Stomach (tissue), 9 donors: ENCODE results near the gene NADK. TPM values are rescaled to one million over a fixed set of nuclear protein-coding genes. Genes with fewer than 3 reads are reported as not detected.

ENCODE experiments used
- DNase-seq, 2 donors: peaks; one replicate each; pipeline versions ENCODE4 v3.0.0 to v3.0.0-alpha.2; 2013 to 2019
- H3K27ac ChIP-seq, 5 donors: fragments of 200-600 bp in 4 of 5; sonication (generic) in 4 of 5; one replicate each; pipeline ENCODE4 v1.5.1; 2013 to 2019; ENCODE audit warnings: mild to moderate bottlenecking in 1 of 5, moderate library complexity in 1 of 5
- H3K27me3 ChIP-seq, 3 donors: fragments of 200-600 bp; sonication (generic); one replicate each; pipeline ENCODE4 v1.5.1; 2017 to 2019; ENCODE audit warnings: mixed run types in 1 of 3
- H3K36me3 ChIP-seq, 4 donors: fragments of 200-600 bp; sonication (generic); 1 replicate in 3 of 4; 2 replicates in 1 of 4; pipeline ENCODE4 v1.5.1; 2016 to 2019
- H3K4me1 ChIP-seq, 4 donors: fragments of 200-600 bp; sonication (generic); one replicate each; pipeline ENCODE4 v1.5.1; 2016 to 2019
- H3K4me3 ChIP-seq, 4 donors: fragments of 200-600 bp; sonication (generic) in 3 of 4; one replicate each; pipeline ENCODE4 v1.5.1; 2016 to 2019; ENCODE audit warnings: mild to moderate bottlenecking in 1 of 4
- H3K9me3 ChIP-seq, 4 donors: fragments of 200-600 bp; sonication (generic); one replicate each; pipeline ENCODE4 v1.5.1; 2016 to 2019
- CTCF ChIP-seq, 7 experiments: fragments of 450-650 bp in 4 of 7; fragments of 200-600 bp in 3 of 7; sonication (generic) in 3 of 7; IDR thresholded peaks; one replicate each; pipeline ENCODE4 v1.5.1; 2016 to 2019; ENCODE audit warnings: antibody characterized with exemption in 7 of 7, control low read depth in 2 of 7, mild to moderate bottlenecking in 1 of 7
- EP300 ChIP-seq: sonication (generic); formaldehyde crosslinking; IDR thresholded peaks from one replicate; pipeline ENCODE4 v1.6.1; 2017; ENCODE audit warnings: antibody characterized with exemption
- POLR2A ChIP-seq, 4 donors: fragments of 450-650 bp; IDR thresholded peaks; one replicate each; pipeline ENCODE4 v1.6.1; 2016; ENCODE audit warnings: antibody characterized with exemption in 4 of 4, control low read depth in 2 of 4, mild to moderate bottlenecking in 1 of 4, moderate library complexity in 1 of 4
- POLR2AphosphoS5 ChIP-seq, 3 donors: sonication (generic); formaldehyde crosslinking; IDR thresholded peaks; one replicate each; pipeline ENCODE4 v1.6.1; 2016; ENCODE audit warnings: antibody characterized with exemption in 3 of 3
- WGBS, 5 donors: extraction: QIAGEN DNeasy Blood & Tissue Kit in 3 of 5; methylation state at CpG; one replicate each; pipeline versions ENCODE4 v1.1.5 to v1.1.7; 2013 to 2018; 5-methylcytosine and 5-hydroxymethylcytosine counted together
- intact Hi-C: fragments of 100-400 bp; cut with DNase I; formaldehyde crosslinking; loops from one replicate; pipeline ENCODE4 v1.15.1; 2023; ENCODE audit warnings: low total_unique reads
- polyA plus RNA-seq, 3 donors: library from polyadenylated mRNA; stranded (reverse); fragments of 200-250 nt; gene quantifications; one replicate each; pipeline ENCODE4 v1.2.3, GENCODE V29; 2013
- total RNA-seq, 5 donors: library from RNA; depleted of rRNA; stranded (reverse); fragments of >200 nt; gene quantifications; one replicate each; pipeline versions ENCODE4 v1.1.0 to v1.2.3, GENCODE V29; 2014 to 2016
- donor health status: healthy with polysubstance abuse.
- donor health status: Bipolar disorder and iron deficiency.
- donor health status: healthy.

The NADK gene
- total and polyA plus RNA-seq, 8 donors = 38.6 to 202 (median 71.4) TPM

GRCh38 chr1:1785666-1786065, 7.4 kb upstream of the NADK start:
- DNase-seq = no peak
- peaks cover 30 to 47% (median 34%) of the 10 kb centered on the region in 4 donors for H3K4me1 ChIP-seq
- intact Hi-C loops = no loop called here
- H3K27ac ChIP-seq = no peak overlapping the region
- no peaks in the 10 kb centered on the region for H3K27me3 ChIP-seq
- H3K4me3 ChIP-seq = no peak overlapping the region
- WGBS, 5 donors = 90 to 93% (median 90%) methylated on average over 10 of the region's 10 CpGs
- no peaks in the 10 kb centered on the region for H3K9me3 ChIP-seq
- peaks cover 58 to 64% (median 63%) of the 10 kb centered on the region in 4 donors for H3K36me3 ChIP-seq
- TF ChIP-seq POLR2A (IDR thresholded peaks at IDR 0.05) = no peak
- no peak for TF ChIP-seq EP300
- no peak for TF ChIP-seq CTCF (IDR thresholded peaks at IDR 0.05)
- no peak for TF ChIP-seq POLR2AphosphoS5 (IDR thresholded peaks at IDR 0.05)

GRCh38 chr1:1784933-1785332, 6.7 kb upstream of the NADK start:
- no peaks in the 10 kb centered on the region for H3K27me3 ChIP-seq
- no peaks in the 10 kb centered on the region for H3K9me3 ChIP-seq
- no peak overlapping the region for H3K4me3 ChIP-seq
- peak overlapping the region in 2 of 5 donors; percentile 1 to 2 for H3K27ac ChIP-seq
- no peak for DNase-seq
- peaks cover 51 to 57% (median 55%) of the 10 kb centered on the region in 4 donors for H3K36me3 ChIP-seq
- H3K4me1 ChIP-seq = peaks cover 37 to 54% (median 42%) of the 10 kb centered on the region in 4 donors
- intact Hi-C loops = no loop called here
- WGBS, 5 donors = 95 to 97% (median 96%) methylated on average over 13 of the region's 13 CpGs
- no peak for TF ChIP-seq POLR2AphosphoS5 (IDR thresholded peaks at IDR 0.05)
- TF ChIP-seq CTCF (IDR thresholded peaks at IDR 0.05) = no peak
- no peak for TF ChIP-seq EP300
- TF ChIP-seq POLR2A (IDR thresholded peaks at IDR 0.05) = no peak

GRCh38 chr1:1783320-1783719, 5.0 kb upstream of the NADK start:
- intact Hi-C loops = no loop called here
- peak overlapping the region in 1 of 4 donors; percentile 49 for H3K4me3 ChIP-seq
- peaks cover 37 to 41% (median 39%) of the 10 kb centered on the region in 4 donors for H3K36me3 ChIP-seq
- peak overlapping the region; percentile 91 to 97 (median 96) for H3K27ac ChIP-seq
- H3K9me3 ChIP-seq = no peaks in the 10 kb centered on the region
- DNase-seq = no peak
- TF ChIP-seq POLR2A (IDR thresholded peaks at IDR 0.05) (no peak), EP300 (no peak), POLR2AphosphoS5 (IDR thresholded peaks at IDR 0.05) (no peak), CTCF (IDR thresholded peaks at IDR 0.05) (no peak)
- H3K4me1 ChIP-seq = peaks cover 53 to 60% (median 57%) of the 10 kb centered on the region in 4 donors
- no peaks in the 10 kb centered on the region for H3K27me3 ChIP-seq
- WGBS, 5 donors = 46 to 72% (median 58%) methylated on average over 8 of the region's 8 CpGs

GRCh38 chr1:1782399-1783221, 4.3 kb upstream of the NADK start:
- H3K9me3 ChIP-seq = no peaks in the 10 kb centered on the region
- DNase-seq = peak; percentile 85 to 88
- no peaks in the 10 kb centered on the region for H3K27me3 ChIP-seq
- peaks cover 30 to 34% (median 32%) of the 10 kb centered on the region in 4 donors for H3K36me3 ChIP-seq
- TF ChIP-seq CTCF (IDR thresholded peaks at IDR 0.05) = no peak
- peak in 1 of 4 donors; percentile 8 for TF ChIP-seq POLR2A (IDR thresholded peaks at IDR 0.05)
- TF ChIP-seq POLR2AphosphoS5 (IDR thresholded peaks at IDR 0.05) = peak in 2 of 3 donors; percentile 35 to 49
- peak overlapping the region; percentile 21 to 49 (median 28) for H3K4me3 ChIP-seq
- intact Hi-C loops = no loop called here
- H3K27ac ChIP-seq = peak overlapping the region; percentile 91 to 97 (median 96)
- peaks cover 53 to 59% (median 57%) of the 10 kb centered on the region in 4 donors for H3K4me1 ChIP-seq
- WGBS, 5 donors = 2 to 7% (median 3%) methylated on average over 21 to 36 of the region's 36 CpGs
